AML-193 (cell line): Measurements from ENCODE around the gene C16orf89.
"Not testable (repeated sequence)": the region's sequence is repeated elsewhere in the genome, so short reads cannot be mapped to it uniquely, and the experiment has no call there.

ENCODE experiments used
- DNase-seq, 2 experiments: peaks; one replicate each; lab custom pipeline; 2025; lab: John Stamatoyannopoulos, UW

Gene C16orf89

GRCh38 chr16:5084099-5084731 is 18.5 kb upstream of the C16orf89 start:
- DNase-seq, result not testable (repeated sequence)

- not testable (repeated sequence) for DNase-seq
Observed at GRCh38 chr16:5083646-5084045, 17.9 kb upstream of the C16orf89 start.

DNA sequence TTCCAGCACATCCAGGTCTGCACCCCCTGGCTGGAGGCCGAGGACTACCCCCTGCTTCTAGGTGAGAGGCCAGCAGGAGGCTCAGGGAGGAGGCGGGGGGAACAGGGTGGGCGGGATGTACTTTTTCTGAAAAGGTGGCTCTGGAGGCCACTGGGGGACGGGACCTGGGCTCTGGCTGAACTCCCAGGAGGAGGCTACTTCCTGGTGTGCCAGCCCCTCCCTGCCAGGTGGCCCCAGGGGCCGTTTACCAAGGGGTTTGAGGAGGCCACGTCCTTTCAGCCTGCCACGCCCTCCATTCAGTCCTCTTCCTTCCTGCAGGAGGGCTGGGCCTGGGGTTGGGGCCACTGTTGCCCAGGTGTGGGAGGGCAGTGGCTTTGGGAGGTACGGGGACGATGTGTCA is 15.2 kb upstream of the C16orf89 start:
- not testable (repeated sequence) for DNase-seq

DNA sequence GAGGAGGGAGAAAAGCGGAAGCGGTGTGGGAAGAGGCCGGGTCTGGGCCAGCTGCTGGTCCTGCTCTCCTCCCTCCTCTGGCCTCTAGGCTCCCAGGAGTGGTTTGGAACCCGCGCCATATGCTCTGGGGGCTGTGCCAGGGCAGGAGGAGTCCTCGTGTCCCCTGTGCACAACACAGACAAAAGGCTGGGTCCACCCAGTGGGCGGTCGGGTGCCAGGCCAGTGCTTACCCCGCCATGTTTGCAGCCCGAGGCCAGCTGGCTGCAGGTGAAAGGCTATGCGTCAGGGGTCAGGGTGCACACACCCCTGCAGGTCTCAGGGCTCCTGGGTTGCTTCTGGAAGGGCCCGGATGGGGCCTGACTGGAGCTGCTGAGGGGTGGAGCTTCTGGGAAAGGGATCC is 14.7 kb upstream of the C16orf89 start:
- DNase-seq, result not testable (repeated sequence)

DNA sequence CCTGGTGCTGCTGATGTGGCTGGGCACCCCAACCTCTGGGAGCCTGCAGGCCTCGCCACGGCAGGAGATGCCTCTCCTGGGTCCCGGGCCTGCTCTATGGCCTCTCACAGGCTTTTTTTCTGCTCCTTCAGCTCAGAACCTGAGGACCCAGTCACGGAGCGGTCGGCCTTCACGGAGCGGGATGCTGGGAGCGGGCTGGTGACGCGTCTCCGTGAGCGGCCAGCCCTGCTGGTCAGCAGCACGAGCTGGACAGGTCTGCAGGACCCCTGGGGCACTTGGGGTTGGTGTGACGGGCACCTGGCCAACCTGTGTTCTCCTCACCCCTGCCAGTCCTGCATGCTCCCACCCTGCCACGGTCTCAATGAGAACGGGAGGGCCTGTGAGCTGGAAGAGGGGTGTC is 12.9 kb upstream of the C16orf89 start:
- no peak for DNase-seq

GRCh38 chr16:5077304-5077703 is 11.5 kb upstream of the C16orf89 start:
- DNase-seq, result no peak

GRCh38 chr16:5075637-5076036 is 9.9 kb upstream of the C16orf89 start:
- no peak for DNase-seq

DNA sequence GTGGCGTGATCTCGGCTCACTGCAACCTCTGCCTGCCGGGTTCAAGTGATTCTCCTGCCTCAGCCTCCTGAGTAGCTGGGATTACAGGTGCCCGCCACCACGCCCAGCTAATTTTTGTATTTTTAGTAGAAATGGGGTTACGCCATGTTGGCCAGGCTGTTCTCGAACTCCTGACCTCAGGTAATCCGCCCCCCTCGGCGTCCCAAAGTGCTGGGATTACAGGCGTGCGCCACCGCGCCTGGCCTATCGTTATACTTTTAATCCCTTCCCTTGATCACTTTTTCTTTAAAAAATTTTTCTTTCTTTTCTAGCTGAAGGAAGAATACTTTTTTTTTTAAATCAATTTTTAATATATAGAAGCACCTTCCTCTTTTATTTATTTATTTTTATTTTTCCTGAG is 8.0 kb upstream of the C16orf89 start:
- not testable (repeated sequence) for DNase-seq

DNA sequence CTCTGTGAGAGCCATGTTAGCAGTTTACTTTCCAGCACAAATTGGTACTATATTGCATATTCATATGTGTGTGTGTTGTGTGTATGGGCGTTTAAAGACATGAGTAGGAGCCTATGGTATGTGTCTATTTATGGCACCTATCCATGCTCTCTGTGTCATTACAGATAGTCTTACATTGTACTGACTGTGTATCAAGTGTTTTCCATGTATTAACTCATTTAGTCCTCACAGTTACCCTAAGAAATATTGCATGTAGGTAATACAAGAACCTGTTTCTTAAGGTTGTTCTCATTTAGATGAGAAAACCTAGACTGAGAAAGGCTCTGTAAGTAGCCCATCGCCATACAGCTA is 7.5 kb upstream of the C16orf89 start:
- DNase-seq, result no peak

GRCh38 chr16:5072334-5073278 is 6.8 kb upstream of the C16orf89 start:
- no peak for DNase-seq

GRCh38 chr16:5071681-5072333 is 6.1 kb upstream of the C16orf89 start, which contains the start of gene ALG1:
Gene ALG1 (plus strand): TSS chr16:5071843. CDS start chr16:5071850, 7 bp downstream.
- peak; percentile 54 to 71 for DNase-seq

DNA sequence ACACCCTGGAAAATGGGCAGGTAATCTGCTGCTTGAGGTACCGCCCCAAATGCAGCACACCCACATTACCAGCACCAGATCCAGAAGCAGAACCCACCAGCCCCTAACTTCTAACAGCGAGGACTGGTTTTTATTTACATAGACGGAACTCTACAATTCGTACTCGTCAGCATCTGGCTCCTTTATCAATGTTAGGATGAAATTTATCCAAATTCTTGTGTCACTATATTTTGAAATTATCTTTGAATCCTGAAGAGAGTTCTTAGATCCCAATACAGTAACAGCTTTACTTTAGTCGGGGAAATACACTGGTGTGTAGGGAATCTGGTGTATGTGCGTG is 5.6 kb upstream of the C16orf89 start:
- no peak for DNase-seq

- DNase-seq, result no peak
Observed at GRCh38 chr16:5070431-5071186, 4.9 kb upstream of the C16orf89 start.

GRCh38 chr16:5069854-5070253 is 4.1 kb upstream of the C16orf89 start:
- no peak for DNase-seq

DNA sequence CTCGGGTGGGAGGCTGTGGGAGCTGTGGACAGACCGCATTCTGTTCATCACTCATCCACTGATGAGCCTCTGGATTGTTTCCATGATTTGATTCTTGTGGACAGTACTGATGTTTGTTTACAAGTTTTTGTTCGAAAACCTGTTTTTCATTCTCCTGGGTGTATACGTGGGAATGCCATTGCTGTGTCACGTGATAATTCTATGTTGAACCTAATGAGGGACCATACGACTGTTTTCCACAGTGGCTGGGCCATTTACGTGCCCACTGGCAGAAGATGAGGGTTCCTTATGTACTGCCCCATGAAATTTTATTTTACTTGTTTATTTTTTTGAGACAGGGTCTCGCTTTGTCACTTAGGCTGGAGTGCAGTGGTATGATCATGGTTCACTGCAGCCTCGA is 3.3 kb upstream of the C16orf89 start:
- DNase-seq, result no peak

- no peak for DNase-seq
Observed at GRCh38 chr16:5066511-5066910, 755 bp upstream of the C16orf89 start.

GRCh38 chr16:5065326-5065725 is 430 bp downstream of the C16orf89 start:
- DNase-seq, result no peak

DNA sequence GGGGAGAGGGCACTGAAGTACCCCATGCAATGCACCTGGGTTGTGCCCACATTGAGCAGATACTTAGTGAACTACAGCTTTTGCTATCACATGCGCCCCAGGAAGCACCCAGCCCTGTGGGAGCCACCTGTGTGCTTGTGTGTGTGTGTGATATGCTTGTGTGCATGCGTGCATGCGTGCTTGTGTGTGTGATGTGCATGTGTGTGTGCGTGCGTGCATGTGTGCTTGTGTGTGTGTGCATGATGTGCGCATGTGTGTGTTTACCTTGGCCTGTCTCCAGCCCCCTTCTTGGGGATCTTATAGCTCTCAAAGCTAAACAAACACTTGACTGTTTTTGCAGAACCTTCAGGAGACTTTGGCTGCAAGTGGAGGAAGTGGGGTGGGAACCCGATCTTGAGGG is 841 bp downstream of the C16orf89 start:
- DNase-seq, result no peak

DNA sequence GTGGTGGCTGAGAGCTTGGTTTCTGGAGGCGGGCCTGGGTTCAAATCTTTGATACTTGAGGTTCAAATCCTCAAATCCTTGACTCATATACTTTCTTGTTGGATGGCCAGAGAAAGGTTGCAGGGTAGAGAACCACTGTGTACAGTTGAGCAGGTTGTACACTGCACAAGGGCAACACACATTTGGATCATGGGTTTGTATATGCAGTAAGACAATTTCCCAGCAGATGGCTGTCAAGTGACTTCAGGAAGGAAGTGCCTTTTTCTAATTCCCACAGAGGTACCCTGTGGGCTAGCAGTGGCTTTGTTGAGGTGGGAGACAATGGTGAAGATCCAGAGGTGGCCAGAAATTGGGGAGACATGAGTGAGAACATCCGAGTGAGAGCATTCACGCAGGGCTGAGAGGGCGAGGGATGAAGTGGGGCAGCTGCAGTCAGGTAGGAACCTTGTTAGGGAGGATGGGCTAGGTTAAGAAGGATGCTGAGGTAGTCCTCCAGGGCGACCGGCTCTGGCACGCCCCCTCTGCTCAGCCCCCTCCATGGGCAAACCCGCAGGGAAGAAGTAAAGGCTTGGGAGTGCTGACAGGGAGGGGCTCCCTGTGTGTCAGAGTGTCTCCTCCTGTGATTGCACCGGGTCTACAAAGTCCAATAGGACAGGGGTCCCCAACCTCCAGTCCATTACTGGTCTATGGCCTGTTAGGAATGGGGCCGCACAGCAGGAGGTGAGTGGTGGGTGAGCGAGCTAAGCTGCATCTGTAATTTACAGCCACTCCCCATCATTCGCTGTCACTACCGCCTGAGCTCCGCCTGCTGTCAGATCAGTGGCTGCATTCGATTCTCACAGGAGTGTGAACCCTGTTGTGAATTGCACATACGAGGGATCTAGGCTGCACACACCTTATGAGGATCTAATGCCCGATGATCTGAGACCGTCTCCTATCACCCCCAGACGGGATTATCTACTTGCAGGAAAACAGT is 2.7 kb downstream of the C16orf89 start:
- no peak for DNase-seq

GRCh38 chr16:5062051-5062450 is 3.7 kb downstream of the C16orf89 start:
- no peak for DNase-seq

- DNase-seq, result no peak
Observed at GRCh38 chr16:5060073-5060641, 5.6 kb downstream of the C16orf89 start.
